Gastroesophageal sphincter (tissue), 3 donors: ENCODE results near the gene PPARG.
"Not testable (repeated sequence)": the region's sequence is repeated elsewhere in the genome, so short reads cannot be mapped to it uniquely, and the experiment has no call there.

Experiments
- EP300 ChIP-seq: sonication (generic); formaldehyde crosslinking; IDR thresholded peaks from one replicate; pipeline ENCODE4 v1.6.1; 2017; ENCODE audit warnings: antibody characterized with exemption, mild to moderate bottlenecking
- POLR2A ChIP-seq, 2 donors: fragments of 450-650 bp; IDR thresholded peaks; one replicate each; pipeline ENCODE4 v1.6.1; 2017; ENCODE audit warnings: antibody characterized with exemption in 2 of 2, mild to moderate bottlenecking in 2 of 2, moderate library complexity in 1 of 2
- POLR2AphosphoS5 ChIP-seq: sonication (generic); formaldehyde crosslinking; IDR thresholded peaks from one replicate; pipeline ENCODE4 v1.6.1; 2017; ENCODE audit warnings: antibody characterized with exemption
- TF ChIP-seq, protein P1 (sequence below), 4 experiments: fragments of 200-600 bp in 2 of 4; fragments of 450-650 bp in 2 of 4; sonication (generic) in 1 of 4; IDR thresholded peaks; one replicate each; pipeline ENCODE4 v1.5.1; 2017 to 2019; ENCODE audit warnings: antibody characterized with exemption in 4 of 4, mild to moderate bottlenecking in 2 of 4, moderate library complexity in 2 of 4

DNA sequence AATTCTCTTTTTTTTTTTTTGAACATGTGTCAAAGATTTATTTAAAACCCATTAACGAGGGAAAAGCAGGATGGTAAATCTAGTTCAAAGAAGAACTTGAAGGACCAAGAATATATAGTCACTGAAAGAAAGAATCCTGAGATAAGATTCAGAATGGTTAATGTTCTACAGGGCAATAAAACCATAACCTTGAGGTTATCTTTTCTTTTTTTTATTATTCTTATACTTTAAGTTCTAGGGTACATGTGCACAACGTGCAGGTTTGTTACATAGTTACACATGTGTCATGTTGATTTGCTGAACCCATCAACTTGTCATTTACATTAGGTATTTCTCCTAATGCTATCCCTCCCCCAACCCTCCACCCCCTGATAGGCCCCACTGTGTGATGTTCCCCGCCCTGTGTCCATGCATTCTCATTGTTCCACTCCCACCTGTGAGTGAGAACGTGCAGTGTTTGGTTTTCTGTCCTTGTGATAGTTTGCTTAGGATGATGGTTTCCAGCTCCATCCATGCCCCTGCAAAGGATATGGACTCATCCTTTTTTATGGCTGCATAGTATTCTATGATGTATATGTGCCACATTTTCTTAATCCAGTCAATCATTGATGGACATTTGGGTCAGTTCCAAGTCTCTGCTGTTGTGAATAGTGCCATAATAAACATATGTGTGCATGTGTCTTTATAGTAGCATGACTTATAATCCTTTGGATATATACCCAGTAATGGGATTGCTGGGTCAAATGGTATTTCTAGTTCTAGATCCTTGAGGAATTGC lies 97.8 kb downstream of the PPARG start:
- TF ChIP-seq, protein P1, sequence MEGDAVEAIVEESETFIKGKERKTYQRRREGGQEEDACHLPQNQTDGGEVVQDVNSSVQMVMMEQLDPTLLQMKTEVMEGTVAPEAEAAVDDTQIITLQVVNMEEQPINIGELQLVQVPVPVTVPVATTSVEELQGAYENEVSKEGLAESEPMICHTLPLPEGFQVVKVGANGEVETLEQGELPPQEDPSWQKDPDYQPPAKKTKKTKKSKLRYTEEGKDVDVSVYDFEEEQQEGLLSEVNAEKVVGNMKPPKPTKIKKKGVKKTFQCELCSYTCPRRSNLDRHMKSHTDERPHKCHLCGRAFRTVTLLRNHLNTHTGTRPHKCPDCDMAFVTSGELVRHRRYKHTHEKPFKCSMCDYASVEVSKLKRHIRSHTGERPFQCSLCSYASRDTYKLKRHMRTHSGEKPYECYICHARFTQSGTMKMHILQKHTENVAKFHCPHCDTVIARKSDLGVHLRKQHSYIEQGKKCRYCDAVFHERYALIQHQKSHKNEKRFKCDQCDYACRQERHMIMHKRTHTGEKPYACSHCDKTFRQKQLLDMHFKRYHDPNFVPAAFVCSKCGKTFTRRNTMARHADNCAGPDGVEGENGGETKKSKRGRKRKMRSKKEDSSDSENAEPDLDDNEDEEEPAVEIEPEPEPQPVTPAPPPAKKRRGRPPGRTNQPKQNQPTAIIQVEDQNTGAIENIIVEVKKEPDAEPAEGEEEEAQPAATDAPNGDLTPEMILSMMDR (IDR thresholded peaks at IDR 0.05): not testable (repeated sequence)
- TF ChIP-seq POLR2A (IDR thresholded peaks at IDR 0.05); POLR2AphosphoS5; EP300: not testable (repeated sequence)
